HG03095 (cell line): Measurements from ENCODE around the gene BTBD9.
"Not testable (repeated sequence)": the region's sequence is repeated elsewhere in the genome, so short reads cannot be mapped to it uniquely, and the experiment has no call there.

Experiments used
- ATAC-seq: cut with Tn5 transposase; IDR thresholded peaks from one replicate; pipeline ENCODE4 v1.9.1; 2021; ENCODE audit warnings: moderate library complexity; ENCODE audit not compliant: unreplicated experiment

BTBD9 gene

DNA sequence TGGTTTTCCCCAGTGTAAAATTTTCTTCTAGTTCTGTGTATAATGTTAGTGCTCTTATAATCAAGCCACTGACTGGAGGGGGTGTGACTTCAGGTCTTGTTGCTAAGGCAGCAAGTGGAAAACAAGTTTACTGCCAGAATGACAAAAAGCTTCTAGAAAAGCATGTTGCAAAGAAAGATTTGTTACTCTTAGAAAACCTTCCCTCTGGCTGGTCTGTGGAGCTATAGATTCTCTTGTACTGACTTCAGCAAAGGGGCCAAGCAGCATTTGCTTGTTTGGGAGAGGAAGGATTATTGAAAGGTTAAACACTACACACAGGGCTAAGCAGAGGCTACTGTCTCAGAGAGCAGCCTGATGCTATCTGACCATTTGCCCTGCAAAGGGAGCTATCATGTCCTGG, 288.8 kb downstream of the BTBD9 start:
- ATAC-seq: no peak

DNA sequence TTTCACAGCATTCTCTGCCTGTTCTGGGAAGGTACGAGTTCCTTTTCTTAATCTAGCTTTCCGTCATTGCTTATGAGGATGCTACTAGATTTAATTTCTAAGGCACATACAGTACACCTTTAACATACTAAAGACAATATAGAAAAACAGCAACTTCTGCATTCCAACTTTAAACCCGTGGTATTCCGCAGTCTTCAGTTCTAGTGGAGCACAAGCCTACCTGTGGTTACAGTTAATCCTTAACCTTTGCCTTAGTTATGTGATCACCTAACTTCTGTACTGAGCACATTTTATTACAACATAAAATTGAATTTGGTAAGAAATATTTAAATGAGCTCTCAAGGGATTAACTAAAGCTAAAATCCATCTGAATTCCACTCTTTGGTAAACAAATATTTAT, 289.5 kb downstream of the BTBD9 start:
- no peak for ATAC-seq

DNA sequence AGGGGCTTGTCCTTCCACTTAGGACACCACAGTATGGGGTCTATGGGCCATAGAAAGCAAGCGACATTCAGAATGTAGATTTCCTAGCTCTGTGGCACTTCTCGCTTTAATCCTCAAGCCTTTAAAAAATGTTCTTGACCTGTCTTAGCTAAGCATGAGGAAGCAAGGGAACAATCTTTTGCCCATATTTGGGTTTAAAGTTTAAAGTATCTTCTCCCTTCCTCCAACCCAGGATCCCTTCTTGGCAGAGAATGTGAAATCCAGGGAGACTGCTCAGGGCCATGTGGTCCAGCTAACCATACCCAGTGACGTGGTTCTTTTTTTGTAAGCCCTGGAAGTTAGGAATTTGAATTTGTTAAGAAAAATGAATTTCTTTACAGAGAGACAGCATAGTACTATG, 289.9 kb downstream of the BTBD9 start:
- ATAC-seq: no peak

DNA sequence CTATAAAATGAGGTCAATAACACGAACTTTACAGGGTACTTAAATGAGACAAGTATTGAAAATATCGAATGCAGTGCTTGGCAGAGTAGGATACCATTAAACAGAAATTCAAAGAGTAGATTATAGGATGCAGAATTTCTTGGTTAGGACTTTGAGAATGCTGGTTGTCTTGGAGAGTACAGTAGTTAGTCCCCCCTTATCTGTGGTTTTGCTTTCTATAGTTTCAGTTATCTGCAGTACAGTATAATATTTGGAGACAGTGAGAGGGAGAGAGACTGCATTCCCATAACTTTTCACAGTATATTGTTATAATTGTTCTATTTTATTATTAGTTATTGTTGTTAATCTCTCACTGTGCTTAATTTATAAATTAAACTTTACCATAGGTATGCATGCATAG, 290.5 kb downstream of the BTBD9 start:
- ATAC-seq: no peak

DNA sequence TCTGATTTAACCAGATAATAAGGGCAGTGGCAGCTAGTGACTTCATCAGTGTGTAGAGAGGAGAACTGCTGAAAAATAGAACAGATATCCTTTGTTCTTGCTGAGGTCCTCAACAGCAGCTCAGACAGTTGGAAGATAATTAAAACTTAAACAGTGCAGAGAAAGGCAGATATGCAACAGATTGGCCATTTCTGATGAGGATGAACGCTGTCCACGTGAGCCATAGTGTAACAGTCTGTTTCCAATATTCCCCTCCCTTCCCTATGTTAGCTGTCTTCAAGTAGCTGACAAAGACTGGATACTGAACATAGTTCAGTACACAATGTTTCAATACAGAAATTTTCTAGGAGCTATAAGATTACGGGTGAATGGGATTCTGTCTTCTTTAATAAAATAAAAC, 291.4 kb downstream of the BTBD9 start:
- no peak for ATAC-seq

DNA sequence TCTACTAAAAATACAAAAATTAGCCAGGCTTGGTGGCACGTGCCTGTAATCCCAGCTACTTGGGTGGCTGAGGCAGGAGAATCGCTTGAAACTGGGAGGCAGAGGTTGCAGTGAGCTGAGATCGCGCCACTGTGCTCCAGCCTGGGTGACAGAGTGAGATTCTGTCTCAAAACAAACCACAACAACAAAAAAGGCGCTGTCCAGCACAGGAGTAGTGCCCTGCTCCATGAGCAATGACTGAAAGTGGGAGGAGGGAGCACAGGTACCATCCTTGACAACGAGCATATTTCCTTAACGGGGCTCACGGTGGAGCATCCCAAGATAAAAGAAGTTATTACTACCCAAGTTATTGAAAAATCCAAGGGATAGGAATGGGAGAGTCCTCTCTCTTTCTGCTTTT, 291.9 kb downstream of the BTBD9 start:
- not testable (repeated sequence) for ATAC-seq

DNA sequence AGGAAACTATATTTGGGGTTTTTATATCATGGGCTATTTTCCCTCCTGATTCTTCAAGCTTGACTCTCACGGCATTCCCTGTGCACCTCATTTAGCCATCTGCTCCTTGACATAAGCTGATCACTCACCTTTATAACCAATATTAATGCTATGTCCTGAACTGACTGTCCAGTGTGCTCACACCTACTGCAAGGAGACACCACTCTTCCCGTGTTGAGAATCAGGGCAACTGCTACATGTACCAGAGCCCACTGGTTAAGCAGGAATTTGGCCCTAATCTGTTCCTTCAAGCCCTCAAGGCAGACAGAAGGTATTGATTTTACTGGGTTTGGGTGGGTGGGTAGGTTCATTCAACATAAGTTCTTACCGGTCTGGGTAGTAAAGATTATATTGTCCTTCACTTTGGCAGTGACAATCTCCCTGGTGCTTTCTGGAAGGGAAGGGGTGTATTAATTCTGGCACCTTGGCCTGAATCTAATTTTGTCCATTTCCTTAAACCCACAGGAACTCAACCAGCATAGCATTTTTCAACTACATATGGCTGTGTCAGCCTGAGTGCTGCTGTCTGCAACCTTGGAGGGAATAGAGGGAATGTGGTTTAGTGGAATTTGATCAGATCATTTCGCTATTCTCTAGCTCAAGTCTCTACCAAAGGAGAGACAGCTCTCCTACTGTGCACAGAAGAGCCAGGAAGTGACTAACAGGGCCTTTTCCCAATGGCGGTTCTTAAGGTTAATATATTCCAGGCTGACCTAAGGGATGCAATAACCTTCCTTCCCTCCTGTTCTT, 293.2 kb downstream of the BTBD9 start:
- no peak for ATAC-seq

DNA sequence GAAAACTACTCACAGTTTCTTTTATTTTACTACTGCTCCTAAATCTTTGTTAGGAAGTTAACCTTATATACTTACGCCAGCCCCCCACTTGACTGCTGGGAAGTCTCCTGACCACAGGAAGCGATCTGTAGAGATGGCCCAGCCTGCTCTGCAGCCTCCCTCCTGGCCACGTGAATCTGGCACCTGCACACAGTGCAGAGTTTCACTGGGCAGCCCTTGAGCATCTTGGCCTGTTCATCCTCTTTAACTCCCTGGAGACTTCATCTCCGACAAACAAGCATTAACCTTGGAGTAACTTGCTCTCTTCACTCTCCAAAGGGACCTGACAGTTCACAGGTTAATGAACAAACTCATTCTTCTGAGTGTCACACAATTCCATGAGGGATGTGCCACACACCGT, 294.1 kb downstream of the BTBD9 start:
- no peak for ATAC-seq

DNA sequence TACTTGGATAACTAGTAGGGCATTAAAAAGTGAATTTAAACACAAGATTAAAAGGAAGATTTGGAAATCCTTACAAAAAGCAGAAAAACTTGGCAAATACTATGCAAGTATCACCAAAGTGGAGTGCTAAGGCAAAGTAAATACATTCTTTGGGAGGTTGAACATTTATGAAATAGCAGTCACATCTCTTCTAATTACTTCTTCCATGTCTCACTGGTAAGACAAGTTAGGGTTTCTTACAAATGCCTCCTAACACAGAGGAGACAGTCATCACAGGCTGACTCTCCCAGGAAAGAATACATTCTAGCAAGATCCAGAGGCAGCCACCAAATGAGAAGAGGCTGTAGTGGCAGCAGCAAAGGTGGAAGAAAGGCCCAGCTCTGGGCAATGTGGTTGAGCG, 298.2 kb downstream of the BTBD9 start:
- no peak for ATAC-seq

DNA sequence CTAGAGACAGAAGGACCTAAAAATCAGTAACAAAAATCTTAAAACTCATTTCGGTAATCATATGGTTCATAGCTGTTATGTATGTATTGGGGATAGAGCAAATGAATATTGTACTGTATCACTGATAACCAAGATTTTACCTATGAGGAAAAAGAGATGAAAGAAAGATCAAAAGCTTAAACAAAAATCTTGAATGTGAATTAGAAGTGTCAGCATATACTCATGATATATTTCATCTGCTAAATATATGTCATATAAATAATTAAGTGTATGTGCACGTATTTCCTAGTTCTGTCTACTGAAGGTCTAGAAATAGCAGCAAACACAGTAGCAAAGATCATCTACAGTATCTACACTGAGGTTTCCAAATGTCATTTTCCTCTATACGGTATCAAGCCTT, 299.8 kb downstream of the BTBD9 start:
- ATAC-seq: no peak

DNA sequence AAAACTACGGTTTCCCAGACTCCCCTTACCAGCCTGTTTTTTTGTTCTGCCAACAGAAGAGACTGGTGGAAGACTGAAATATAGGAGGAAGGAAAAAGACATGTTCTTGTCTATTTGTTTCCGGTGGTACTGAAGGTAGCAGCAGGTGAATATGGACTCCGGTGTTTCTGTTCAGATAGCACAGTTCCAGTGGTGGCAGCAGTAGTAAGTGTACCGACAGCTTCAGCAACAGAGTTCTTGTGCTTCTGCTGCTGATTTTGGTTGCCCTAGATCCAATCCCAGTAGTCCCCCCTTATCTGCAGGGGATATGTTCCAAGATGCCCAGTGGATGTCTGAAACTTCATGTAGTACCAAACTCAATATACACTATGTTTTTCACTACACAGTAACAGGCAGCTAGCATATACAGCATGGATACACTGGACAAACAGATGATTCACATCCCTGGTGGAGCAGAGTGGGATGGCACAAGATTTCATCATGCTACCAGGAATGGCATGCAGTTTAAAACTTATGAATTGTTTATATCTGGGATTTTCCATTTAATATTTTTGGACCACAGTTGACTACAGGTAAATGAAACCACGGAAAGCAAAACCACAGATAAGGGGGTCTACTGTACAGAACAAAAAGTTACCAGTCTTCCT, 301.8 kb downstream of the BTBD9 start:
- no peak for ATAC-seq

DNA sequence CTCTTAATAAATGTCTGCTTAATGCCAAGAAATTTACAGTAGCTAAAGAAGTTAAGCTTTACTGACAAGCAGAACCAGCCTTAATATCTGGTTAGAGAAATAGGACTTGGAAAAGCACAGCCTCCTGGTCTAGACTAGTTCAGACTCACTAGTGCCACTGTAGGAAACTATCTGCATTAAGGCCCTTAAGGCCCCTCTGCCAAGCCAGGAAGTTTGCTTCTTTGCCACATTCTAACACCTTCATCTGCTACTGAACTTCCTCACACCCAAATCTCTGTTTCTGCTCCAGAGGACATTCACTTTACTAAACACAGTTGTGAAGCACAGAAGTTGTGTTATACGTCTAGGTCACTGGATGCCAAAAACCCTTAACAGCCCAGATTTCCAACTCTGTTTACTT, 302.8 kb downstream of the BTBD9 start:
- no peak for ATAC-seq

DNA sequence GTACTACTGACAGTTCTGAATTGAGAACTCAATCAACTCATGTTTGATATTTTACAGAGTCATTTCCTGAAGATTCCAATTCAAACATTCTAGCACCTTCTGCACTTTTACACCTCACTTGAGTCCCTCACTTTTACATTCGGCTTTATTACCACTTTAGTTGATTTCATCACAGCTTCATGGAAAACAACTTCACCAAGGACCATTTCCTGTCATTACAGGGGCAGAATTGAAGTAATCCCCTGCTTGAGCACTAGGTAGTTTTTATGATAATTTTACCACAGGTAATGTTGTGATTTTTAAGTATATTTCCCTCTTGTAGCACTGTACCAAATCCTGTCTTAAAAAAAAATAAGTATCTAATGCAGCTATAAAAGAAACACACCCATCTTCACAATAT, 312.9 kb downstream of the BTBD9 start:
- ATAC-seq: no peak

DNA sequence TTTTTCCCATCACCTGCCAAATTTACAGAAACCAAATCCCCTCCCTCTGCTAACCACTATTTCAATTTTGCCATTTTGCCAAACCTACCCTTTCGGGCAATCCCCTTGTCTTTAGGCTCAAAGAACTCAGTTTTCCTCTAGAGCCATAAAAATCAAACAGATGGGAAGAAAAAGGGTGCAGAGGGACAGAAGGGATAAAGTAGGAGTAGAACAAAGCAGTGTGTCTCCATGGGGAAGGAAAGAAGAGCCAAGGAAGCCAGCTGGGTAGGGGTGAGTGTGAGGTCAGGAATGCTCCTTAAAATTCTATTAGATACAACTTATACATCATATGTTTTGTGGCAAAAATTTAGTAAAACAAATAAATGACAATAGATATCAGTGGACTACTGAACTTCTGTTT, 316.5 kb downstream of the BTBD9 start:
- no peak for ATAC-seq

DNA sequence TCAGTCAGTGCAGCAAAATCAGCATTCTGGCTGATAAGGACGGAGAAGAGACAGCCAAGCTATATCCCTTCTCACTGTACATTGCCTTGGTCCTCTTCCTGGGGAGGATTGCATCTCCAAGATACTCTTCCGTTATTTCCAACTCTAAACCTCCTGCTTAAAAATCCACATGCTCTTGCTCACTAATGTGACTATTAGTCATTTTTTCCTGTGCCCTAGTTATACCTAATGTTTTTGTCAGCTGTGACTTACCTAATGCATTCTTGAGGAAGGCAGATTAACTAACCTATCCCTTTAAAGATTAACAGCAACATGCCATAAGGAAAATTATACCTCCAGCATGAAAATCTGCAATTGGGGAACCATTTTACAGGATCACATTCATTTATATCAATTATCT, 317.6 kb downstream of the BTBD9 start:
- ATAC-seq: no peak

DNA sequence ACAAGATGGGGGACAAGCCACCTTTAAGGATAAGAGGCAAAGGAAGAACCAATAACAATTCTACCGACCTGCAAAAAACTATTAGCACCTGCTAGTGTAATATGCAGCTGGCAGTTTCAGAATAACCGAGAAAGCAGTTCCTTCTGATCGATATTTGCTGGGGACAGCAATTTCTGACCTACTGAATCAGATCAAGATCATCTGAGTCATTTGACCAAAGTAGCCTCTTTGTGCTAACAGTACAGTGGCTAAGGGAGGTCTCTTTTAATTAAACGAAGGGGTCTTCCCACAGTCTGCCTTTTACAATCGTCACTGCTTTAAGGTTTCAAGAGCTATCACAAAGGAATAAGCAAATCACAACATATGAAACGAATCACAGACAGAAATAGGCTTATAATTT, 318.9 kb downstream of the BTBD9 start:
- ATAC-seq: peak; percentile 51

DNA sequence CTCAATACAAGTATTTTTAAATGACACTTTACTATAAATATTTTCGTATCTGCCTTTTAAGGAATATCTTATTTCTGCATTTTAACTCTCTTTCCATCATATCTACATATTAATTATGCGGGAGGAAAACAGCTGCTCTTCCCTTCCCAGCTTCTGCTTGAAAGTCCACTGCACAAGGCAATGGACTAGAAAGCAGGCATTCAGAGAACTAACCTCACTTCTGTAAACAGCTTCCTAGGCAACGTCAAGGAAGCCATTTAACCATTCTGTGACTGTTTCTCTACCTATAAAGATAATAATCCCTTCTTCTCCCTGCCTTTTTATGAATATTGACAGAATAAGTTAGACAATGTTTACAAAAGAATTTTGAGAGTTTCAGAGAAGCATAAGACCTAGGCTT, 319.4 kb downstream of the BTBD9 start:
- no peak for ATAC-seq

DNA sequence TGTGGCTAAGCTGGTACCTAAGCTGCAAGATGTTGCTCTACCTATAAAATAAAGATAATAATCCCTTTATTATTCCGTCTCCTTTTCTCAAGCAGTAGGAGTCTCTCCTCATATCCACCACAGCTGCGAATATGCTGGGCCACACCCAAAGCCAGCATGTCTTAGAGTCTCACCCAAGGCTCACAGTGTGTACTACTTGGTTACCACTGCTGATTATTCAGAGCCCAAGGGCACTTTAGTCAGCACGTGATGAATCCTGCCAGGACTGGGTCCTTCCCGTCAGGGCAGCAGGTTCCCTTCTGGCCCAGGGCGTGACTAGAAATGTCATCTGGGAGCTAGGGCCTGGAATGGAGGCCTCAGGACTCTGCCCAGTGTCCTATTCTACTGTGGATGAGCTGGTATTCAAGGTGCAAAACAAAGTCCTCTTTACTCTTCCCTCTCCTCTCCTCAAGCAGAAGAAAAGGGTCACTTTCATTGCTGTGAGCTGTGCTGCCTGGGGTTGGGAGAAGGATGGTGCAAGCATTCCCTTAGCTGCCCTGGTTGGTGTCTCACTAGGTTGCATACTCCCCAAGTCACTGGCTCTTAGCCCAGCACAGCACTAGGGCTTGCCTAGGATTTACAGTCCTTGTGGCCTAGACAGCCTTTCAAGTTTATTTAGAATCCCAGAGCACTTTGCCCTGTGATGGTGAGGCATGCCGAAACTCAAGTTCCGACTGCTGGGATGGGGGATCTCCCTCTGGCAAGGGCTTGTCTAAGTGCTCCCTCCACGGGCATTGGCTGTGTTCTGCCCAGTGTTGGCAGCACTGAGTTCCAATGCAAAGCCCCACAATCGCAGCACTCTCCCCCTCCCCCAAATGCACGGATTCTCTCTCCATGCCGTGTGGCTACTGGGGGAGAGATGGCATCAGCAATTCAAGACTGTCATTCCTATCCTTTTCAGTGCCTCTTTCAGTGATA, 320.2 kb downstream of the BTBD9 start:
- ATAC-seq: no peak

DNA sequence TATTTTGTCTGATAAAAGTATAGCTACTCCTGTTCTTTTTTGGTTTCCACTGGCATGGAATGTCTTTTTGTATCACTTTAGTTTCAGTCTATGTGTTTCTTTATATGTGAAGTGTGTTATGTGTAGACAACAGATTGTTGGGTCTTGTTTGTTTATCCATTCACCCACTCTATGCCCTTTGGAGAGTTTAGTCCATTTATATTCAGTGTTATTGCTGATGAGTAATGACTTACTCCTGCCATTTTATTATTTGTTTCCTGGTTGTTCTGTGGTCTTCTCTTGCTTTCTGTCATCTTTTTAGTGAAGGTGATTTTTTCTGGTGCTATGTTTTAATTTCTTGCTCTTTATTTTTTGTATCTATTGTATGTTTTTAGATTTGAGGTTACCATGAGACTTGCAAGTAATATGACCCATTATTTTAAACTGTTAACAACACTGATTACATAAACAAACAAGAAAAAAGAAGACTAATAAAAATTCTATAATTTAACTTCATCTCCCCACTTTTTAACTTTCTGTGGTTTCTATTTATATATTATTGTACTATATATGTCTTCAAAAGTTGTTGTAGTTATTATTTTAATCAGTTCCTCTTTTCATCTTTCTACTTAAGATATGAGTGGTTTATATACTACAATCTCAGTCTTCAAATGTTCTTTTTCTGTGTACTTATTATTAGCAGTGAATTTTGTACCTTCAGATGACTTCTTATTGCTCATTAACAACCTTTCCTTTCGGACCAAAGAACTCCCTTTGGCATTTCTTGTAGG, 323.4 kb downstream of the BTBD9 start:
- ATAC-seq: peak; percentile 54

DNA sequence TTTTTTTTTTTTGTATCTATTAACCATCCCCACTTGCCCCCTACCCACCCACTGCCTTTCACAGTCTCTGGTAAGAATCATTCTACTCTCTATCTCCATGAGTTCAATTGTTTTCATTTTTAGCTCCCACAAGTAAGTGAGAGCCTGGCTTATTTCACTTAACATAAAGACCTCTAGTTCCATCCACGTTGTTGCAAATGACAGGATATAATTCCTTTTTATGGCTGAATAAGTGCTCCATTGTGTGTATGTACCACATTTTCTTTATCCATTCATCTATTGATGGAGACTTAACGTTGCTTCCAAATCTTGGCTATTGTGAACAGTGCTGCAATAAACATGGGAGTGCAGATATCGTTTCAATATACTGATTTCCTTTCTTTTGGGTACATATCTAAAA, 328.5 kb downstream of the BTBD9 start:
- ATAC-seq: no peak

DNA sequence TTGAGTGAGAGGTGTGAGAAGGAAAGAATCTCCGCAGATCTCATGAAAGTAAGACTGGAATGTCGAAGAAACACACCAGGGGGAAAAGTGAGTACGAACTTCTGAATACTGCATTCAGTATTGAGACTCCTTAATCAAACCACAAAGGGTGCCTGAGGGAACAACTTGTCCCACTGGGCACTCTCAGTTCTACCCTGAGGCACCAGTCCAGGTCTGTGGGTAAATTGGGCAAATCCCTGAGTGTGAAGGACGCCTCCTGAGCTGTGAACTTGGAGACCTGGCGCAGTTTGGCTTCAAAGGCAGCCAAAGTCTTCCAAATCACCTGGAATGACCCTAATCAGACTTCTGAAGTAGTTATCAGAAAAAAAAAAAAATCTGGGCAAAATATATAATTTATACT, 329.7 kb downstream of the BTBD9 start:
- ATAC-seq: no peak
